ENCODE results near the gene CSNK2B. TPM values are rescaled to one million over a fixed set of nuclear protein-coding genes. Genes with fewer than 3 reads are reported as not detected.

The CSNK2B gene
- total and polyA plus RNA-seq, 9 of the 15 experiments (the other 6 are each of a cell fraction or from before 2014, with no cell fraction given), result 120 to 1,126 (median 529) TPM

DNA sequence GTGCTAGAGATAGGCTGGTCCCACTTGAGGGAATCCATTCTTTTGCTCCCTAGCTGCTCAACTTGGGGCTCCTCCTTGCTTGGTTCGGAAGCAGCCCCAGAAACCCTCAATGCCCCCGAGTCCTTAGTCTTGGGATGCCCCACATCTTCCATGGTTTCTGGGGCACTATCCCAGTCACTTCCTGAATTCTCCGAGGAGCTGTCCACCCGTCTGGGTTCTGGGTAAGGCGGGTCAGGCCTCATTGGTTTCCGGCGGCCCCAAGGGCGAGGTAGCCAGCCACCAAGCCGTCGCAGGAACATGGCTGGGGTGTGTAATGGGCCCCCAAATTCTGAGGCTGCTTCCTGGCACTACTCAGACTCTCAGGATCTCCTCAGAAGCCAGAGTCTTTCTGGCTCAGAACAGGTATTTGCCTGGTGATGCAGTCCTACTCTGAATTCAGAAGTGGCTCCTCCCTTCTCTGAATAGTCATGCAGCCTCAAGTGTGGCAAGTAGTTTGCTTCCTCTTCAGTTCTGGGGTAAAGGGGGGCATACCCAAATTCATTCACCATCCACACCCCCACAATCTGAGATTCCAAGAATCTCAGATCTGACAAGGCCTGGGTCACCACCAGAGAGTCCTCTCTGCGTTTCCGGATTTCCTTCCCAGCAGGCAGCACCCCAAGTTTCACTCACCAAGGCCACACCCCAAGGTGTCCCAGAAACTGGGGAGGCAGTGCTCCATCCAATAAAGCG is 6.1 kb upstream of the CSNK2B start (continued):
- TF ChIP-seq, protein P1, sequence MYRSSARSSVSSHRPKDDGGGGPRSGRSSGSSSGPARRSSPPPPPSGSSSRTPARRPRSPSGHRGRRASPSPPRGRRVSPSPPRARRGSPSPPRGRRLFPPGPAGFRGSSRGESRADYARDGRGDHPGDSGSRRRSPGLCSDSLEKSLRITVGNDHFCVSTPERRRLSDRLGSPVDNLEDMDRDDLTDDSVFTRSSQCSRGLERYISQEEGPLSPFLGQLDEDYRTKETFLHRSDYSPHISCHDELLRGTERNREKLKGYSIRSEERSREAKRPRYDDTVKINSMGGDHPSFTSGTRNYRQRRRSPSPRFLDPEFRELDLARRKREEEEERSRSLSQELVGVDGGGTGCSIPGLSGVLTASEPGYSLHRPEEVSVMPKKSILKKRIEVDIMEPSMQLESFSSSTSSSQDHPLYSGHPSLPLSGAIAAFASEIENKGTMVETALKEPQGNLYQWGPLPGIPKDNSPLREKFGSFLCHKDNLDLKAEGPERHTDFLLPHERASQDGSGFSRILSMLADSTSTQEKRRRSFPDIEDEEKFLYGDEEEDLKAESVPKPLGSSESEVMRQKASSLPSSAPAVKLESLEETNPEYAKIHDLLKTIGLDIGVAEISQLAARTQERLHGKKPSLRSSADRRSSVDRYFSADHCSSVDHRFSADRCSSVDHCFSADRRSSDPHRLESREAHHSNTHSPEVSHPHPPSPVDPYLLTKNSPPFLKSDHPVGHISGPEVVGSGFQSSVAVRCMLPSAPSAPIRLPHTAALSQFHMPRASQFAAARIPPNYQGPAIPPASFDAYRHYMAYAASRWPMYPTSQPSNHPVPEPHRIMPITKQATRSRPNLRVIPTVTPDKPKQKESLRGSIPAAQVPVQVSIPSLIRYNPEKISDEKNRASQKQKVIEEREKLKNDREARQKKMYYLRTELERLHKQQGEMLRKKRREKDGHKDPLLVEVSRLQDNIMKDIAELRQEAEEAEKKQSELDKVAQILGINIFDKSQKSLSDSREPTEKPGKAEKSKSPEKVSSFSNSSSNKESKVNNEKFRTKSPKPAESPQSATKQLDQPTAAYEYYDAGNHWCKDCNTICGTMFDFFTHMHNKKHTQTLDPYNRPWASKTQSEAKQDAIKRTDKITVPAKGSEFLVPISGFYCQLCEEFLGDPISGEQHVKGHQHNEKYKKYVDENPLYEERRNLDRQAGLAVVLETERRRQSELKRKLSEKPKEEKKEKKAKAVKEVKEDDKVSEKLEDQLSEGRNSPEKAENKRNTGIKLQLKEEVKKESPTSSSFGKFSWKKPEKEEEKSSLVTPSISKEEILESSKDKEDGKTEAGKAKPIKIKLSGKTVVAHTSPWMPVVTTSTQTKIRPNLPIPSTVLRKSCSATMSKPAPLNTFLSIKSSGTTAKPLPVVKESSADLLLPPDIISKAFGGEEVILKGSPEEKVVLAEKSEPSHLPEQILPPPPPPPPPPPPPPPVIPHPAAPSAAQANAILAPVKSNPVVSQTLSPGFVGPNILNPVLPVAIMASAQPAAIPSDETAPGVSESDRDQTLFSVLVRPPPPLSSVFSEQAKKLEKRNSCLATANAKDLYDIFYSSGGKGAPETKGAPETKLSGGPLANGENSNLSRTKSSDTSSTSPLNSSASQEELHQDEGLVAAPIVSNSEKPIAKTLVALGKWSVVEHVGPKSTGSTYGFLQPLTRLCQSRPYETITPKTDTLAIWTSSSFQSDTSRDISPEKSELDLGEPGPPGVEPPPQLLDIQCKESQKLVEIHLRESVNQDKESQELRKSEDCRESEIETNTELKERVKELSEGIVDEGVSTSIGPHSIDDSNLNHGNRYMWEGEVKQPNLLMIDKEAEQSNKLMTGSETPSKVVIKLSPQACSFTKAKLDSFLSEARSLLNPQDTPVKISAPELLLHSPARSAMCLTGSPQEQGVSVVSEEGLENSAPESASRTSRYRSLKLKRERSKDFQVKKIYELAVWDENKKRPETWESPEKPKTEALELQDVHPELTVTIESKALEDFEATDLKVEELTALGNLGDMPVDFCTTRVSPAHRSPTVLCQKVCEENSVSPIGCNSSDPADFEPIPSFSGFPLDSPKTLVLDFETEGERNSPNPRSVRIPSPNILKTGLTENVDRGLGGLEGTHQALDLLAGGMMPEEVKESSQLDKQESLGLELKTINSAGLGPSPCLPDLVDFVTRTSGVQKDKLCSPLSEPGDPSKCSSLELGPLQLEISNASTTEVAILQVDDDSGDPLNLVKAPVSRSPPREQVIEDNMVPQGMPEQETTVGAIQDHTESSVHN (IDR thresholded peaks at IDR 0.05; ENCODE audit: borderline replicate concordance in 1 of 2, low read depth in 1 of 2), result no peak
- TF ChIP-seq BCLAF1 (IDR thresholded peaks at IDR 0.05; ENCODE audit: borderline replicate concordance in 1 of 2, control insufficient read depth in 1 of 2, low read depth in 2 of 2, low read length in 1 of 2) (no peak), RCOR1 (IDR thresholded peaks at IDR 0.05; ENCODE audit: borderline replicate concordance in 1 of 2, low read depth in 2 of 2, low read length in 2 of 2) (peak in 1 of 2 experiments; percentile 2; a peak in 2 of 4 replicates), ETV1 (tag; conservative IDR thresholded peaks at IDR 0.05; ENCODE audit: low read depth) (peak; percentile 57), MCM2 (IDR thresholded peaks at IDR 0.05; ENCODE audit: low read depth) (no peak), ZNF518B (CRISPR knock-in tag; IDR thresholded peaks at IDR 0.05) (no peak), ZNF436 (CRISPR knock-in tag; IDR thresholded peaks at IDR 0.05) (no peak; the same call in 1 of the 2 replicates)
- TF ChIP-seq, protein P2, sequence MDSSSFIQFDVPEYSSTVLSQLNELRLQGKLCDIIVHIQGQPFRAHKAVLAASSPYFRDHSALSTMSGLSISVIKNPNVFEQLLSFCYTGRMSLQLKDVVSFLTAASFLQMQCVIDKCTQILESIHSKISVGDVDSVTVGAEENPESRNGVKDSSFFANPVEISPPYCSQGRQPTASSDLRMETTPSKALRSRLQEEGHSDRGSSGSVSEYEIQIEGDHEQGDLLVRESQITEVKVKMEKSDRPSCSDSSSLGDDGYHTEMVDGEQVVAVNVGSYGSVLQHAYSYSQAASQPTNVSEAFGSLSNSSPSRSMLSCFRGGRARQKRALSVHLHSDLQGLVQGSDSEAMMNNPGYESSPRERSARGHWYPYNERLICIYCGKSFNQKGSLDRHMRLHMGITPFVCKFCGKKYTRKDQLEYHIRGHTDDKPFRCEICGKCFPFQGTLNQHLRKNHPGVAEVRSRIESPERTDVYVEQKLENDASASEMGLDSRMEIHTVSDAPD (CRISPR knock-in tag; IDR thresholded peaks at IDR 0.05), result no peak
